HepG2 (cell line): ENCODE results near the gene CDH19. TPM values are rescaled to one million over a fixed set of nuclear protein-coding genes. Genes with fewer than 3 reads are reported as not detected.

Experiments used
- ATAC-seq: fragments of 200-7000 bp; cut with Tn5 transposase; 3 replicates; pipeline ENCODE4 v1.9.1; 2020; ENCODE audit warnings: mild to moderate bottlenecking, moderate library complexity
- BruUV-seq: library from RNA; stranded (reverse); fragments of 400-500 nt; replicated peaks from 2 replicates; lab custom pipeline; 2021; lab: Mats Ljungman, UMichigan
- CTCF ChIA-PET: fragments of 300-600 bp; formaldehyde crosslinking; extraction: SDS; loops from one replicate; lab custom pipeline; 2021; ENCODE audit warnings: low total read pairs, inconsistent platforms, low intra/inter-chr PET ratio; lab: Yijun Ruan, JAX
- POLR2A ChIA-PET: fragments of 350-600 bp; sonication (Branson Sonifier 250); formaldehyde crosslinking; loops from one replicate; lab custom pipeline; 2020; ENCODE audit warnings: antibody characterized with exemption, inconsistent platforms; lab: Yijun Ruan, JAX
- DNase-seq: peaks from one replicate; pipeline ENCODE4 v3.0.0-alpha.2; 2015; ENCODE audit warnings: low spot score
- FAIRE-seq: peaks from 3 replicates; lab custom pipeline; 2011; peaks lifted over from hg19 to GRCh38; lab: Jason Lieb, UNC
- H2AFZ ChIP-seq: one replicate; pipeline ENCODE4 v1.6.1; 2011; ENCODE audit warnings: low read length, inconsistent platforms
- H3K27ac ChIP-seq: fragments of 300-600 bp; 3 replicates; pipeline ENCODE4 v1.8.0; 2011; ENCODE audit warnings: mixed run types, mild to moderate bottlenecking, mixed read lengths, low read length, inconsistent platforms; ENCODE audit not compliant: insufficient read depth; ENCODE audit errors: extremely low read length
- H3K27me3 ChIP-seq, 2 experiments: fragments of 200-600 bp in 1 of 2; 2 replicates in 1 of 2; 3 replicates in 1 of 2; pipeline versions ENCODE4 v1.6.0 to v1.8.0; 2011; ENCODE audit warnings: low read length in 2 of 2, mild to moderate bottlenecking in 2 of 2, moderate library complexity in 2 of 2, inconsistent platforms in 1 of 2; ENCODE audit not compliant: insufficient read depth in 2 of 2, control insufficient read depth in 1 of 2
- H3K36me3 ChIP-seq, 2 experiments: fragments of 200-600 bp in 1 of 2; replicated peaks in 1 of 2; 2 replicates in 1 of 2; 3 replicates in 1 of 2; pipeline versions ENCODE4 v1.5.1 to v1.8.0; 2011; ENCODE audit warnings: low read length in 2 of 2, inconsistent platforms in 1 of 2; ENCODE audit not compliant: insufficient read depth in 2 of 2, control insufficient read depth in 1 of 2
- H3K4me1 ChIP-seq: 2 replicates; pipeline ENCODE4 v1.5.1; 2012; ENCODE audit warnings: low read length, inconsistent platforms; ENCODE audit not compliant: insufficient read depth
- H3K4me2 ChIP-seq: 2 replicates; pipeline ENCODE4 v1.6.0; 2011; ENCODE audit warnings: low read depth, low read length, inconsistent platforms
- H3K4me3 ChIP-seq, 3 experiments: fragments of 200-600 bp in 1 of 3; sonication (generic), shearing (Covaris generic) in 1 of 3; replicated peaks in 1 of 3; 2 replicates each; pipeline ENCODE4 v1.5.1; 2011 to 2016; ENCODE audit warnings: low read length in 3 of 3, inconsistent platforms in 2 of 3, low read depth in 2 of 3, mild to moderate bottlenecking in 2 of 3, control low read depth in 1 of 3, mixed read lengths in 1 of 3; ENCODE audit not compliant: insufficient read depth in 1 of 3
- H3K79me2 ChIP-seq: one replicate; pipeline ENCODE4 v1.6.1; 2011; ENCODE audit warnings: low read length, inconsistent platforms; ENCODE audit not compliant: insufficient read depth
- H3K9ac ChIP-seq: 2 replicates; pipeline ENCODE4 v1.6.0; 2011; ENCODE audit warnings: mild to moderate bottlenecking, low read depth, low read length, inconsistent platforms; ENCODE audit not compliant: insufficient read depth
- H3K9me3 ChIP-seq: 2 replicates; pipeline ENCODE4 v1.5.1; 2012; ENCODE audit warnings: mild to moderate bottlenecking, low read length
- H4K20me1 ChIP-seq: 2 replicates; pipeline ENCODE4 v1.6.0; 2011; ENCODE audit warnings: inconsistent platforms, mild to moderate bottlenecking, low read length, moderate library complexity; ENCODE audit not compliant: insufficient read depth
- HMGXB3 ChIP-seq: sonication (generic); formaldehyde crosslinking; IDR thresholded peaks from 2 replicates; pipeline ENCODE4 v1.4.0; 2020; ENCODE audit warnings: missing genetic modification reagents, borderline replicate concordance
- MAFF ChIP-seq: IDR thresholded peaks from 2 replicates; pipeline ENCODE4 v1.6.1; 2011; ENCODE audit warnings: low read depth, low read length, improper control_type of control experiment
- MAFK ChIP-seq, 2 experiments: IDR thresholded peaks in 1 of 2; conservative IDR thresholded peaks in 1 of 2; 2 replicates each; pipeline ENCODE4 v1.6.1; 2011; ENCODE audit warnings: improper control_type of control experiment in 2 of 2, low read length in 2 of 2
- NFE2 ChIP-seq: sonication (generic); formaldehyde crosslinking; IDR thresholded peaks from 2 replicates; pipeline ENCODE4 v1.4.0; 2020; ENCODE audit warnings: missing genetic modification reagents
- ZBTB49 ChIP-seq: sonication (generic); formaldehyde crosslinking; IDR thresholded peaks from 2 replicates; pipeline ENCODE4 v1.4.0; 2020; ENCODE audit warnings: missing genetic modification reagents, borderline replicate concordance
- ZNF12 ChIP-seq: sonication (generic); formaldehyde crosslinking; IDR thresholded peaks from 2 replicates; pipeline ENCODE4 v1.5.0; 2020; ENCODE audit warnings: missing genetic modification reagents
- ZNF280D ChIP-seq: sonication (generic); formaldehyde crosslinking; IDR thresholded peaks from 2 replicates; pipeline ENCODE4 v1.5.1; 2020; ENCODE audit warnings: mild to moderate bottlenecking, missing genetic modification reagents
- ZNF282 ChIP-seq: fragments of 450-650 bp; IDR thresholded peaks from 2 replicates; pipeline ENCODE4 v1.6.1; 2018; ENCODE audit not compliant: partially characterized antibody
- ZNF33A ChIP-seq: sonication (generic); formaldehyde crosslinking; IDR thresholded peaks from 2 replicates; pipeline ENCODE4 v1.5.1; 2020; ENCODE audit warnings: missing genetic modification reagents, mild to moderate bottlenecking, moderate library complexity, borderline replicate concordance
- WGBS: methylation state at CpG from one replicate; pipeline ENCODE4 v1.1.6; 2017; ENCODE audit warnings: low lambda C conversion rate; 5-methylcytosine and 5-hydroxymethylcytosine counted together
- in situ Hi-C: cut with HindIII; loops from 2 replicates; pipeline ENCODE4 v1.10.0; 2017; ENCODE audit warnings: low pct_unique_long_range_greater_than_20kb; ENCODE audit not compliant: extremely low pct_ligation_motif_present
- intact Hi-C: fragments of 100-400 bp; cut with micrococcal nuclease; formaldehyde crosslinking; loops from one replicate; pipeline ENCODE4 v1.10.0; 2022; ENCODE audit not compliant: unreplicated experiment
- polyA plus RNA-seq, 8 experiments: library from polyadenylated mRNA; depleted of rRNA in 3 of 8; stranded (reverse) in 7 of 8; unstranded in 1 of 8; fragments of >200 nt; fragmentation: Illumina TruSeq in 4 of 8; extraction: Trizol in 4 of 8; gene quantifications; 2 replicates each; pipeline versions ENCODE4 v1.2.1 to v1.2.3, GENCODE V29; 2011 to 2016; ENCODE audit warnings: low read depth in 4 of 8, missing spikeins in 1 of 8, mixed read lengths in 1 of 8; ENCODE audit not compliant: insufficient read depth in 1 of 8
- total RNA-seq, 5 experiments: library from RNA; depleted of rRNA; stranded (reverse); fragments of >200 nt; fragmentation: Illumina TruSeq; extraction: Trizol; gene quantifications; 2 replicates each; pipeline ENCODE4 v1.2.3, GENCODE V29; 2016; ENCODE audit warnings: low read depth in 1 of 5

The CDH19 gene
- total and polyA plus RNA-seq, 2 of the 13 experiments (the other 11 are each of a cell fraction or from before 2014, with no cell fraction given): not detected

GRCh38 chr18:66508937-66509336 lies 95.0 kb downstream of the CDH19 start (continued):
- TF ChIP-seq ZBTB49 (no peak), ZNF282 (no peak), HMGXB3 (CRISPR knock-in tag) (no peak), NFE2 (CRISPR knock-in tag) (no peak), ZNF33A (CRISPR knock-in tag) (no peak), ZNF12 (CRISPR knock-in tag) (no peak)

GRCh38 chr18:66506178-66506577 lies 97.7 kb downstream of the CDH19 start:
- H3K79me2 ChIP-seq: no peaks in the 10 kb centered on the region
- H3K4me3 ChIP-seq: no peak overlapping the region
- H3K4me2 ChIP-seq: no peak overlapping the region
- FAIRE-seq (no peak), ATAC-seq (no peak), DNase-seq (no peak)
- H3K4me1 ChIP-seq: no peaks in the 10 kb centered on the region
- ChIA-PET CTCF (no interaction called here), POLR2A (no interaction called here)
- H3K36me3 ChIP-seq: no peaks in the 10 kb centered on the region
- TF ChIP-seq MAFK (conservative IDR thresholded peaks at IDR 0.05 in 1 of 2, IDR thresholded peaks at IDR 0.05 in 1 of 2; ENCODE audit: low read length in 2 of 2) (peak; percentile 44 to 69; a peak in 3 of 4 replicates), MAFF (peak; percentile 59), ZNF280D (no peak)
- WGBS: 3% methylated on average over 1 of the region's 1 CpG
- intact Hi-C loops: no loop called here
- no peak overlapping the region for H2AFZ ChIP-seq
- no TSS peak for BruUV-seq
- in situ Hi-C loops: loop anchor here (25.0 kb wide), 1 partner anchor 544 kb away; no protein-coding TSS in a partner anchor
- no peaks in the 10 kb centered on the region for H3K9me3 ChIP-seq
- H3K27ac ChIP-seq: no peak overlapping the region
- no peak overlapping the region for H3K9ac ChIP-seq
- H3K27me3 ChIP-seq: no peaks in the 10 kb centered on the region
- H4K20me1 ChIP-seq: no peaks in the 10 kb centered on the region
